ENCODE results near the gene ENDOU.

DNA sequence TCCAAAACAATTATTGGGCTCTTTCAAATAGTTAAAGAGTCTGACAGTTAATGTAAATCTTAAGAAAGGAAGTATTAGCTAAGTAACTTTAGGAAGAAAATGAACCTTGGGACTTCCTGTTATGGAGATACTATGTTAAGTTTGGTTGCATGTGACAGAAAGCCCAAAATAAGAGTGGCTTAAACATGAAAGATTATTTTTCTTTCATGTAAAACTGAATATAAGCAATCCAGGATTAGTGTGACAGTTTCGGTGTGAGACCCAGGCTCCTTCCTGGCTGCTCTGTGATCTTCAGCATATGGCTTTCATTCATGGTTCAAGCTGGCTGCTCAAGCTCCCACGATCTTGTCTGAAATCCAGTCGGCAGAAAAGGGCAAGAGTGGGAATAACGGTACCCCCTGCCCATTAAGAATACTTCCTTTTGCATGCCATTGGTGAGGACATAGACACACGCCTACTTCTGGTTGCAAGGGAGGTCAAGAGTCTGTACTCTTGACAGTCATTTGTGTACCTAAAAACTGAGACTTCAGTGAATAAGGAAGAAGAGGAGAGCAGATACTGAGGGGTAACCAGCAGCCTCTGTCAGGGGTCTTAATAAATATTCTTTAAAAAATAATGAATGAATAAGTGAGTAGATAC is 17.3 kb downstream of the ENDOU start:
- TF ChIP-seq, protein P1, sequence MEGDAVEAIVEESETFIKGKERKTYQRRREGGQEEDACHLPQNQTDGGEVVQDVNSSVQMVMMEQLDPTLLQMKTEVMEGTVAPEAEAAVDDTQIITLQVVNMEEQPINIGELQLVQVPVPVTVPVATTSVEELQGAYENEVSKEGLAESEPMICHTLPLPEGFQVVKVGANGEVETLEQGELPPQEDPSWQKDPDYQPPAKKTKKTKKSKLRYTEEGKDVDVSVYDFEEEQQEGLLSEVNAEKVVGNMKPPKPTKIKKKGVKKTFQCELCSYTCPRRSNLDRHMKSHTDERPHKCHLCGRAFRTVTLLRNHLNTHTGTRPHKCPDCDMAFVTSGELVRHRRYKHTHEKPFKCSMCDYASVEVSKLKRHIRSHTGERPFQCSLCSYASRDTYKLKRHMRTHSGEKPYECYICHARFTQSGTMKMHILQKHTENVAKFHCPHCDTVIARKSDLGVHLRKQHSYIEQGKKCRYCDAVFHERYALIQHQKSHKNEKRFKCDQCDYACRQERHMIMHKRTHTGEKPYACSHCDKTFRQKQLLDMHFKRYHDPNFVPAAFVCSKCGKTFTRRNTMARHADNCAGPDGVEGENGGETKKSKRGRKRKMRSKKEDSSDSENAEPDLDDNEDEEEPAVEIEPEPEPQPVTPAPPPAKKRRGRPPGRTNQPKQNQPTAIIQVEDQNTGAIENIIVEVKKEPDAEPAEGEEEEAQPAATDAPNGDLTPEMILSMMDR (IDR thresholded peaks at IDR 0.05): no peak
- TF ChIP-seq EP300 (IDR thresholded peaks at IDR 0.05): no peak

All from ovary (tissue), 3 donors.